Measurements from ENCODE around the gene CDK18. TPM values are rescaled to one million over a fixed set of nuclear protein-coding genes. Genes with fewer than 3 reads are reported as not detected.

Gene CDK18
- total and polyA plus RNA-seq, 9 of the 15 experiments (the other 6 are each of a cell fraction or from before 2014, with no cell fraction given) = 0.05 to 0.69 (median 0.17) TPM; not detected in 2

DNA sequence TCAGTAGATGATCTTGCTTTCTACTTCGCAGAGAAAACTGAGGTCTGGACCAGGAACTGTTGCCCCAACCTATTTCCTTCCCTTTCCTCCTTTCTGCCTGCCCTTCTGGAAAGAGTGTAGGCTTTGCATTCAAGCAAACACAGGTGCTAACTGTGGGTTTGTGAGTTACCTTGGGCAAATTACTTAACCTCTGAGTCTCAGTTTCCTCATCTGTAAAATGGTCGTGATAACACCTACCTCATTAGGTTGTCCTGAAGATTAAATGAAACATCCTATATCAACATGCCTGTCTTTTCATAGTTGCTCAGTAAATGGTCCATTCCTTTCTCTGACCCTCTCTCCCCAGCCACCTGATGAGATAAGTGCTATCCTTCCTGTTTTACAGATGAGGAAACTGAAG lies 39.1 kb upstream of the CDK18 start:
- ATAC-seq (no peak), FAIRE-seq (peak; percentile 6), DNase-seq (ENCODE audit: extremely low read depth in 1 of 4, low spot score in 3 of 4) (no peak)
- intact Hi-C loops (cut with micrococcal nuclease) (no loop called here), in situ Hi-C loops (cut with MboI) (no loop called here)
- no peak overlapping the region for H3K27ac ChIP-seq (ENCODE audit: extremely low read depth, low read depth, low read length)
- 0 out of 2 replicates have a peak, but pooled peaks cover 4% of the 10 kb centered on the region for H4K20me1 ChIP-seq (replicated peaks; ENCODE audit: control insufficient read depth, insufficient read depth, low read length)
- no peak overlapping the region for H3K9ac ChIP-seq (ENCODE audit: insufficient read depth in 1 of 2, low read depth in 2 of 2, low read length in 2 of 2)
- ChIA-PET POLR2A (no interaction called here), CTCF (ENCODE audit: low intra/inter-chr PET ratio) (no interaction called here)
- 0% methylated on average over 2 of the region's 2 CpGs for WGBS (ENCODE audit: insufficient coverage, low coverage, missing lambda C conversion rate)
- no TSS peak for BruUV-seq (replicated peaks)
- H3K4me2 ChIP-seq (ENCODE audit: insufficient read depth, low read length) = no peak overlapping the region
- H3K9me1 ChIP-seq (ENCODE audit: control insufficient read depth, insufficient read depth, low read length) = no peaks in the 10 kb centered on the region
- no peaks in the 10 kb centered on the region for H3K9me3 ChIP-seq (replicated peaks; ENCODE audit: control insufficient read depth, insufficient read depth, low read depth, low read length)
- no peaks in the 10 kb centered on the region for H3K79me2 ChIP-seq (ENCODE audit: control insufficient read depth, insufficient read depth, low read length)
- no peak overlapping the region for H3K4me3 ChIP-seq
- no peak overlapping the region for H2AFZ ChIP-seq (ENCODE audit: low read depth, low read length)
- H3K4me1 ChIP-seq (replicated peaks in 1 of 2; ENCODE audit: control insufficient read depth in 2 of 2, insufficient read depth in 2 of 2, low read length in 2 of 2) = no peaks in the 10 kb centered on the region
- H3K27me3 ChIP-seq (ENCODE audit: control insufficient read depth in 2 of 2, insufficient read depth in 2 of 2, low read length in 2 of 2) = peaks cover 44 to 65% of the 10 kb centered on the region in 2 experiments
- H3K36me3 ChIP-seq (ENCODE audit: control insufficient read depth, insufficient read depth, low read length) = no peaks in the 10 kb centered on the region
- TF ChIP-seq XRCC3 (IDR thresholded peaks at IDR 0.05) = no peak
- no peak for TF ChIP-seq ZNF584 (CRISPR knock-in tag; IDR thresholded peaks at IDR 0.05; ENCODE audit: low read depth)
- no peak for TF ChIP-seq ZNF184 (CRISPR knock-in tag; IDR thresholded peaks at IDR 0.05)
- TF ChIP-seq, protein P1, sequence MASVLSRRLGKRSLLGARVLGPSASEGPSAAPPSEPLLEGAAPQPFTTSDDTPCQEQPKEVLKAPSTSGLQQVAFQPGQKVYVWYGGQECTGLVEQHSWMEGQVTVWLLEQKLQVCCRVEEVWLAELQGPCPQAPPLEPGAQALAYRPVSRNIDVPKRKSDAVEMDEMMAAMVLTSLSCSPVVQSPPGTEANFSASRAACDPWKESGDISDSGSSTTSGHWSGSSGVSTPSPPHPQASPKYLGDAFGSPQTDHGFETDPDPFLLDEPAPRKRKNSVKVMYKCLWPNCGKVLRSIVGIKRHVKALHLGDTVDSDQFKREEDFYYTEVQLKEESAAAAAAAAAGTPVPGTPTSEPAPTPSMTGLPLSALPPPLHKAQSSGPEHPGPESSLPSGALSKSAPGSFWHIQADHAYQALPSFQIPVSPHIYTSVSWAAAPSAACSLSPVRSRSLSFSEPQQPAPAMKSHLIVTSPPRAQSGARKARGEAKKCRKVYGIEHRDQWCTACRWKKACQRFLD (CRISPR knock-in tag; IDR thresholded peaks at IDR 0.05) = no peak
- TF ChIP-seq LEF1 (IDR thresholded peaks at IDR 0.05) = no peak
- no peak for TF ChIP-seq CEBPG (CRISPR knock-in tag; IDR thresholded peaks at IDR 0.05)
- peak in 1 of 2 experiments; percentile 49; a peak in 1 of 4 replicates for TF ChIP-seq CEBPG (tag; conservative IDR thresholded peaks at IDR 0.05 in 1 of 2, IDR thresholded peaks at IDR 0.05 in 1 of 2)
- TF ChIP-seq HIVEP1 (CRISPR knock-in tag; IDR thresholded peaks at IDR 0.05) = no peak
- TF ChIP-seq MCM5 (IDR thresholded peaks at IDR 0.05; ENCODE audit: low read depth) = no peak
- TF ChIP-seq NFE2 (IDR thresholded peaks at IDR 0.05; ENCODE audit: low read depth) = no peak
- TF ChIP-seq ZNF407 (IDR thresholded peaks at IDR 0.05; ENCODE audit: low read depth) = no peak
- TF ChIP-seq ZKSCAN8 (CRISPR knock-in tag; IDR thresholded peaks at IDR 0.05) = no peak
- no peak for TF ChIP-seq ZNF57 (CRISPR knock-in tag; IDR thresholded peaks at IDR 0.05)
